K562 (cell line): ENCODE measurements around the gene TIMP2.

Source experiments
- CHD7 ChIP-seq: fragments of 200-600 bp; sonication (generic); IDR thresholded peaks from one replicate; pipeline ENCODE4 v1.6.1; 2012; ENCODE audit warnings: mild to moderate bottlenecking, low read depth, low read length, inconsistent platforms
- CTCF ChIP-seq, 3 experiments: IDR thresholded peaks in 2 of 3; conservative IDR thresholded peaks in 1 of 3; 2 replicates each; pipeline ENCODE4 v1.5.1; 2011 to 2012; ENCODE audit warnings: low read length in 3 of 3, mild to moderate bottlenecking in 3 of 3, control low read depth in 2 of 3, improper control_type of control experiment in 1 of 3, inconsistent platforms in 1 of 3, low read depth in 1 of 3, mixed read lengths in 1 of 3, moderate library complexity in 1 of 3; ENCODE audit not compliant: insufficient read depth in 2 of 3
- ERF ChIP-seq: fragments of 450-650 bp; formaldehyde crosslinking; IDR thresholded peaks from 2 replicates; pipeline ENCODE4 v1.4.0; 2020; ENCODE audit warnings: mild to moderate bottlenecking, mixed read lengths
- GATAD2A ChIP-seq: fragments of 450-650 bp; IDR thresholded peaks from 2 replicates; pipeline ENCODE4 v1.6.1; 2017
- IRF2 ChIP-seq: sonication (generic); formaldehyde crosslinking; IDR thresholded peaks from 2 replicates; pipeline ENCODE4 v1.8.1; 2022; ENCODE audit warnings: mild to moderate bottlenecking, missing genetic modification reagents
- MTF1 ChIP-seq: fragments of 250-450 bp; sonication (Bioruptor Pico); IDR thresholded peaks from 2 replicates; pipeline ENCODE4 v1.9.0; 2021; ENCODE audit warnings: moderate library complexity, mild to moderate bottlenecking, inconsistent platforms, borderline replicate concordance
- TAF1 ChIP-seq: IDR thresholded peaks from 2 replicates; pipeline ENCODE4 v1.6.1; 2011; ENCODE audit warnings: mild to moderate bottlenecking, low read length, moderate library complexity; ENCODE audit not compliant: insufficient read depth, control insufficient read depth, severe bottlenecking; ENCODE audit errors: extremely low read depth
- TAF7 ChIP-seq: fragments of 450-650 bp; IDR thresholded peaks from 2 replicates; pipeline ENCODE4 v1.6.1; 2016; ENCODE audit warnings: missing genetic modification characterization, missing compliant biosample characterization
- XRCC3 ChIP-seq: fragments of 450-650 bp; IDR thresholded peaks from 2 replicates; pipeline ENCODE4 v1.6.1; 2017; ENCODE audit warnings: mild to moderate bottlenecking, moderate library complexity
- XRCC4 ChIP-seq: IDR thresholded peaks from one replicate; pipeline ENCODE4 v1.6.1; 2011; ENCODE audit not compliant: insufficient read depth, insufficient read length; ENCODE audit errors: extremely low read depth
- ZNF740 ChIP-seq, 3 experiments: fragments of 200-800 bp in 1 of 3; sonication (Bioruptor generic) in 1 of 3; sonication (generic) in 1 of 3; formaldehyde crosslinking in 1 of 3; IDR thresholded peaks; 2 replicates each; pipeline versions ENCODE4 v1.6.1 to v1.8.0; 2016 to 2022; ENCODE audit warnings: mild to moderate bottlenecking in 2 of 3, missing compliant biosample characterization in 2 of 3, missing genetic modification characterization in 2 of 3, missing genetic modification reagents in 1 of 3

GRCh38 chr17:78951967-78952551 lies 26.9 kb upstream of the TIMP2 start:
- no peak for TF ChIP-seq MTF1 (CRISPR knock-in tag)
- TF ChIP-seq IRF2, result no peak
- TF ChIP-seq GATAD2A, result no peak
- no peak for TF ChIP-seq TAF7
- TF ChIP-seq XRCC3, result no peak
- TF ChIP-seq ERF (CRISPR knock-in tag), result no peak
- no peak for TF ChIP-seq XRCC4
- no peak for TF ChIP-seq CHD7
- TF ChIP-seq TAF1, result no peak
- no peak for TF ChIP-seq ZNF740 (CRISPR knock-in tag; IDR thresholded peaks at IDR 0.05)
- TF ChIP-seq ZNF740 (tag; IDR thresholded peaks at IDR 0.05), result no peak
- TF ChIP-seq CTCF (IDR thresholded peaks at IDR 0.05 in 2 of 3, conservative IDR thresholded peaks at IDR 0.05 in 1 of 3; ENCODE audit: insufficient read depth in 2 of 3, low read depth in 1 of 3, low read length in 3 of 3), result no peak
